ENCODE results near the gene BLMH. TPM values are rescaled to one million over a fixed set of nuclear protein-coding genes. Genes with fewer than 3 reads are reported as not detected.

The BLMH gene
- total and polyA plus RNA-seq, 3 experiments from 2014 or later = 28.3 to 68.0 (median 67.1) TPM

GRCh38 chr17:30290696-30291542 is 825 bp downstream of the BLMH start:
- Mint-ChIP-seq H3K27ac (peak overlapping the region; percentile 68 to 94 (median 90)), H3K27me3 (no peaks in the 10 kb centered on the region)
- peak overlapping the region; percentile 35 for H3K27ac ChIP-seq (ENCODE audit: low read depth, low read length)

GRCh38 chr17:30290077-30290476 is 1.7 kb downstream of the BLMH start:
- POLR2A ChIA-PET = no interaction called here
- Histone ChIP-seq H3K27ac (ENCODE audit: low read depth, low read length) (no peak overlapping the region), H3K27me3 (ENCODE audit: insufficient read depth, low read length, poor library complexity, severe bottlenecking) (no peaks in the 10 kb centered on the region), H3K4me3 (ENCODE audit: low read length) (no peak overlapping the region), H3K4me1 (ENCODE audit: insufficient read depth, low read length) (peaks cover 19% of the 10 kb centered on the region), H3K36me3 (ENCODE audit: insufficient read depth, low read length) (peaks cover 23% of the 10 kb centered on the region), H3K9me3 (ENCODE audit: low read length) (no peaks in the 10 kb centered on the region)
- Mint-ChIP-seq H3K4me1 (peaks cover 21 to 26% (median 21%) of the 10 kb centered on the region in 3 donors), H3K27me3 (no peaks in the 10 kb centered on the region), H3K27ac (peak overlapping the region in 3 of 8 donors; percentile 16 to 85 (median 21)), H3K9me3 (no peaks in the 10 kb centered on the region), H3K36me3 (peaks cover 8 to 42% (median 9%) of the 10 kb centered on the region in 3 donors), H3K4me3 (peak overlapping the region in 4 of 7 donors; percentile 91 to 95 (median 94))
- no peak for DNase-seq
- CTCF ChIA-PET = interaction anchor here (3.1 kb wide), 1 partner anchor 33 kb away, joined by 22 read pairs; no protein-coding TSS in a partner anchor

More at GRCh38 chr17:30290696-30291542, 825 bp downstream of the BLMH start:
- peak in 4 of 5 donors; percentile 4 to 13 (median 7) for DNase-seq
- H3K36me3 ChIP-seq (ENCODE audit: insufficient read depth, low read length) = peaks cover 16% of the 10 kb centered on the region
- no peaks in the 10 kb centered on the region for H3K9me3 ChIP-seq (ENCODE audit: low read length)
- Mint-ChIP-seq H3K36me3 (peaks cover 4 to 34% (median 6%) of the 10 kb centered on the region in 3 donors), H3K4me1 (peaks cover 21 to 26% (median 21%) of the 10 kb centered on the region in 3 donors), H3K4me3 (peak overlapping the region in 6 of 7 donors; percentile 91 to 95 (median 94)), H3K9me3 (no peaks in the 10 kb centered on the region)
- ChIA-PET CTCF (interaction anchor here (0.8 to 3.1 kb wide), 10 partner anchors 8 to 186 kb away, joined by 3 to 36 read pairs (median 4); partner anchors contain the start of gene TMIGD1), POLR2A (interaction anchor here (0.7 to 1.9 kb wide), 6 partner anchors 22 to 73 kb away, joined by 3 to 15 read pairs (median 6); no protein-coding TSS in a partner anchor)
- no peaks in the 10 kb centered on the region for H3K27me3 ChIP-seq (ENCODE audit: insufficient read depth, low read length, poor library complexity, severe bottlenecking)
- H3K4me1 ChIP-seq (ENCODE audit: insufficient read depth, low read length) = peaks cover 19% of the 10 kb centered on the region
- H3K4me3 ChIP-seq (ENCODE audit: low read length) = peak overlapping the region; percentile 96

GRCh38 chr17:30279156-30279555 is 12.6 kb downstream of the BLMH start:
- peaks cover 2 to 17% (median 16%) of the 10 kb centered on the region in 3 donors for H3K4me1 Mint-ChIP-seq
- POLR2A ChIA-PET = no interaction called here
- H3K27ac Mint-ChIP-seq = peak overlapping the region in 2 of 8 donors; percentile 42 to 60

DNA sequence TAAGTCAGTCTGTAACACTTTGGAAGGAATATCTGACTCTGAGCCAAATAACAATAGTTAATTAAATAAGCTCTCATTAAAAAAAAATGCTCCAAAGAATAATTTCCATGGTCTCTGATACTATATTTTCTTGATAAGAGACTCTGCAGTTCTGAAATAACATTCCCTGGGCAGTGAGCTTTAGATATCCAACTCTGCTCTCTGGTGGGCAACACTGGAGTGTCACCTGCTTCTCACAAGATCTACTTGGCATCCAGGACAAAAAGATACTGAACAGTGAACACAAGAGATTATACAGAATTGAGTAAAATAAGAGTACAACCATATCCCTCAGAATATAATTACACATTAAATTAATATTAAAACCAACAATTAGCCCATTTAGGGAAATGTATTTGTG is 13.7 kb downstream of the BLMH start:
- H3K36me3 ChIP-seq (ENCODE audit: insufficient read depth, low read length) = peaks cover 30% of the 10 kb centered on the region

More at GRCh38 chr17:30279156-30279555, 12.6 kb downstream of the BLMH start:
- Histone ChIP-seq H3K27me3 (ENCODE audit: insufficient read depth, low read length, poor library complexity, severe bottlenecking) (no peaks in the 10 kb centered on the region), H3K36me3 (ENCODE audit: insufficient read depth, low read length) (peaks cover 26% of the 10 kb centered on the region), H3K27ac (ENCODE audit: low read depth, low read length) (no peak overlapping the region), H3K9me3 (ENCODE audit: low read length) (no peaks in the 10 kb centered on the region), H3K4me1 (ENCODE audit: insufficient read depth, low read length) (no peaks in the 10 kb centered on the region), H3K4me3 (ENCODE audit: low read length) (no peak overlapping the region)
- Mint-ChIP-seq H3K4me3 (no peak overlapping the region), H3K9me3 (no peaks in the 10 kb centered on the region), H3K27me3 (no peaks in the 10 kb centered on the region), H3K36me3 (peaks cover 0 to 85% (median 18%) of the 10 kb centered on the region in 3 donors)
- CTCF ChIA-PET = interaction anchor here (0.6 to 1.4 kb wide), 5 partner anchors 13 to 175 kb away, joined by 3 to 9 read pairs (median 6); partner anchors contain the start of gene BLMH
- DNase-seq = no peak

DNA sequence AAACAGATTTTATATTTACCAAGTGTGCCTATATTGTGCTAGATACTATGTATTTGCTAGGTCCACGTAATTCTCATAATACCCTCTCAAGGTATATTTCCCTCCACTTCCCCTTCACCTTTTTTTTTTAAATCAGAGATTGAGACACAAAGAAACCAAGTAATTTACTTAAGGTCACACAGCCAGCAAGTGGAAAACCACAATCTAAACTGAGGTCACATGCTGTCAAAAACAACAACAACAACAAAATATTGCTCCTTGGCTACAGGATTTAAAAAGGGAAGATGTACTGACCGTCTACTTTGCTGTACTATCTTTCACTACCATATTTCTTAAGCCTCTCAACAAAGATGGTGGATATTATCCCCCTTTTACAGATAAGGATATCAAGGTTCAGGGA is 15.8 kb downstream of the BLMH start:
- peaks cover 43% of the 10 kb centered on the region for H3K36me3 ChIP-seq (ENCODE audit: insufficient read depth, low read length)
- no peaks in the 10 kb centered on the region for H3K9me3 Mint-ChIP-seq
- no peaks in the 10 kb centered on the region for H3K9me3 ChIP-seq (ENCODE audit: low read length)
- peaks cover 8 to 88% (median 33%) of the 10 kb centered on the region in 3 donors for H3K36me3 Mint-ChIP-seq
- H3K27me3 Mint-ChIP-seq = no peaks in the 10 kb centered on the region
- H3K27ac Mint-ChIP-seq = peak overlapping the region in 4 of 8 donors; percentile 3 to 70 (median 18)
- no peaks in the 10 kb centered on the region for H3K4me1 ChIP-seq (ENCODE audit: insufficient read depth, low read length)
- ChIA-PET POLR2A (no interaction called here), CTCF (no interaction called here)
- peaks cover 2 to 16% (median 10%) of the 10 kb centered on the region in 3 donors for H3K4me1 Mint-ChIP-seq
- H3K27ac ChIP-seq (ENCODE audit: low read depth, low read length) = no peak overlapping the region
- H3K4me3 Mint-ChIP-seq = no peak overlapping the region
- no peak for DNase-seq
- no peak overlapping the region for H3K4me3 ChIP-seq (ENCODE audit: low read length)
- H3K27me3 ChIP-seq (ENCODE audit: insufficient read depth, low read length, poor library complexity, severe bottlenecking) = no peaks in the 10 kb centered on the region

More for the DNA sequence above, 13.7 kb downstream of the BLMH start:
- Mint-ChIP-seq H3K4me1 (peaks cover 2 to 17% (median 16%) of the 10 kb centered on the region in 3 donors), H3K27ac (peak overlapping the region in 1 of 8 donors; percentile 26), H3K9me3 (no peaks in the 10 kb centered on the region), H3K27me3 (no peaks in the 10 kb centered on the region), H3K36me3 (peaks cover 8 to 86% (median 22%) of the 10 kb centered on the region in 3 donors), H3K4me3 (no peak overlapping the region)
- no peak for DNase-seq
- no peaks in the 10 kb centered on the region for H3K4me1 ChIP-seq (ENCODE audit: insufficient read depth, low read length)
- ChIA-PET CTCF (interaction anchor here (0.6 to 1.3 kb wide), 3 partner anchors 59 to 540 kb away, joined by 4 to 6 read pairs (median 4); no protein-coding TSS in a partner anchor), POLR2A (no interaction called here)
- no peak overlapping the region for H3K27ac ChIP-seq (ENCODE audit: low read depth, low read length)
- H3K9me3 ChIP-seq (ENCODE audit: low read length) = no peaks in the 10 kb centered on the region
- H3K27me3 ChIP-seq (ENCODE audit: insufficient read depth, low read length, poor library complexity, severe bottlenecking) = no peaks in the 10 kb centered on the region
- H3K4me3 ChIP-seq (ENCODE audit: low read length) = no peak overlapping the region

DNA sequence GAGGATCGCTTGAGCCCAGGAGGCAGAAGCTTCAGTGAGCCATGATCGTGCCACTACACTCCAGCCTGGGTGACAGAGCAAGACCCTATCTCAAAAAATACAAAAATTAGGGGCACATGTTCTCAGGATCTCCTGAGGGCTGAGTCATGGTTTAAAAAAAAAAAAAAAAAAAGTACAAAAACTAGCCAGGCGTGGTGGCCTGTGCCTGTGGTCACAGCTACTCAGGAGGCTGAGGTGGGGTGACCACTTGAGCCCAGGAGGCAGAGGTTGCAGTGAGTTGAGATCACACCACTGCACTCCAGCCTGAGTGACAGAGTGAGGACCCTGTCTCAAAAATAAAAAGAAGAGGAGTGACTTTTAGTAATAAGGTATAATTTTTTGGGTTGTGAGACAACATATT is 16.9 kb downstream of the BLMH start:
- H3K27me3 Mint-ChIP-seq = no peaks in the 10 kb centered on the region
- Histone ChIP-seq H3K27ac (ENCODE audit: low read depth, low read length) (no peak overlapping the region), H3K9me3 (ENCODE audit: low read length) (no peaks in the 10 kb centered on the region), H3K27me3 (ENCODE audit: insufficient read depth, low read length, poor library complexity, severe bottlenecking) (no peaks in the 10 kb centered on the region), H3K4me3 (ENCODE audit: low read length) (no peak overlapping the region), H3K36me3 (ENCODE audit: insufficient read depth, low read length) (peaks cover 43% of the 10 kb centered on the region), H3K4me1 (ENCODE audit: insufficient read depth, low read length) (no peaks in the 10 kb centered on the region)
- H3K36me3 Mint-ChIP-seq = peaks cover 8 to 86% (median 30%) of the 10 kb centered on the region in 3 donors
- ChIA-PET POLR2A (no interaction called here), CTCF (no interaction called here)
- no peak overlapping the region for H3K4me3 Mint-ChIP-seq
- no peaks in the 10 kb centered on the region for H3K9me3 Mint-ChIP-seq
- H3K4me1 Mint-ChIP-seq = peaks cover 2 to 16% (median 7%) of the 10 kb centered on the region in 3 donors
- no peak overlapping the region for H3K27ac Mint-ChIP-seq
- DNase-seq = no peak

DNA sequence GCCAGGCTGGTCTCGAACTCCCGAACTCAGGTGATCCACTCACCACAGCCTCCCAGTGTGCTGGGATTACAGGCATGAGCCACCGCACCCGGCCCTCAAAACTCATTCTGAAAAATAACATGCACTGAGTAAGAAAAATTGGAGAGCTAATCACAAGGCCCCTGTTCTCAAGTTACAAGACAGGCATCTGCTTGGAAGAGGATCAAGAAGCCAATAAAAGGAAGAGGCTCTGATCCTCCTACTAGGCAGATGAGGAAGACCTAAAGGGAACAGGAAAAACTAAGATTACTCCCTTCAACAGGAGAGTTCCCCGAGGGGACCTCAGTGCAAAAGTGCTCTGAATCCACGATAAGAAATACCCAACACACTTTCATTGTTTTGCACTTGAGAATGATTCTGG is 18.4 kb downstream of the BLMH start:
- Histone ChIP-seq H3K27ac (ENCODE audit: low read depth, low read length) (no peak overlapping the region), H3K36me3 (ENCODE audit: insufficient read depth, low read length) (peaks cover 42% of the 10 kb centered on the region), H3K4me1 (ENCODE audit: insufficient read depth, low read length) (no peaks in the 10 kb centered on the region), H3K4me3 (ENCODE audit: low read length) (no peak overlapping the region), H3K9me3 (ENCODE audit: low read length) (no peaks in the 10 kb centered on the region), H3K27me3 (ENCODE audit: insufficient read depth, low read length, poor library complexity, severe bottlenecking) (no peaks in the 10 kb centered on the region)
- Mint-ChIP-seq H3K27ac (no peak overlapping the region), H3K4me1 (peaks cover 1 to 14% (median 6%) of the 10 kb centered on the region in 3 donors), H3K27me3 (no peaks in the 10 kb centered on the region), H3K4me3 (no peak overlapping the region), H3K9me3 (no peaks in the 10 kb centered on the region), H3K36me3 (peaks cover 8 to 81% (median 29%) of the 10 kb centered on the region in 3 donors)
- ChIA-PET POLR2A (interaction anchor here (0.7 kb wide), 1 partner anchor 200 kb away, joined by 5 read pairs; no protein-coding TSS in a partner anchor), CTCF (no interaction called here)
- DNase-seq = no peak

DNA sequence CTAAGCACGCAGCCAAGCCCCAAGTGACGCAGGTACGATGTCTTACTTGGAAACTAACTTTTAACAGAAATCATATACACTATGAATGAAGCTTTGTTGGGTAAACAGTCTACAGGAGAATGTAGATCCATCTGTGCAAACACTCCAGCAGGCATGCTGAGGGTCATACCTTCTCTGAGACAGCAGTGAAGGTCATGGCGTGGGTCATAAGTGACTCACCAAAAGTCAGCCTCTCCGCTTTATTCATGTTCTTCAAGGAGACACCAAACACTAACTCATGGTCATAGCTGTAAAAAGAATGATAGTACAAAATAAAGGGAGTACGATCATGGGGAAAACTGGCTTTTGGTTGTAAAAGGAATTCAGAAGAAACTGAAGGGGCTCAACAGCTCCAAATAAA is 20.6 kb downstream of the BLMH start:
- ChIA-PET POLR2A (no interaction called here), CTCF (no interaction called here)
- Mint-ChIP-seq H3K27me3 (no peaks in the 10 kb centered on the region), H3K27ac (no peak overlapping the region), H3K9me3 (no peaks in the 10 kb centered on the region), H3K4me1 (peaks cover 0 to 4% (median 3%) of the 10 kb centered on the region in 3 donors), H3K4me3 (no peak overlapping the region), H3K36me3 (peaks cover 8 to 84% (median 36%) of the 10 kb centered on the region in 3 donors)
- Histone ChIP-seq H3K36me3 (ENCODE audit: insufficient read depth, low read length) (peaks cover 52% of the 10 kb centered on the region), H3K4me1 (ENCODE audit: insufficient read depth, low read length) (no peaks in the 10 kb centered on the region), H3K4me3 (ENCODE audit: low read length) (no peak overlapping the region), H3K9me3 (ENCODE audit: low read length) (no peaks in the 10 kb centered on the region), H3K27ac (ENCODE audit: low read depth, low read length) (no peak overlapping the region), H3K27me3 (ENCODE audit: insufficient read depth, low read length, poor library complexity, severe bottlenecking) (no peaks in the 10 kb centered on the region)
- no peak for DNase-seq
